ENCODE results near the gene EEF2.
A peak's percentile ranks its signal among the peaks of the same experiment; 100 is the strongest.

The EEF2 gene

DNA sequence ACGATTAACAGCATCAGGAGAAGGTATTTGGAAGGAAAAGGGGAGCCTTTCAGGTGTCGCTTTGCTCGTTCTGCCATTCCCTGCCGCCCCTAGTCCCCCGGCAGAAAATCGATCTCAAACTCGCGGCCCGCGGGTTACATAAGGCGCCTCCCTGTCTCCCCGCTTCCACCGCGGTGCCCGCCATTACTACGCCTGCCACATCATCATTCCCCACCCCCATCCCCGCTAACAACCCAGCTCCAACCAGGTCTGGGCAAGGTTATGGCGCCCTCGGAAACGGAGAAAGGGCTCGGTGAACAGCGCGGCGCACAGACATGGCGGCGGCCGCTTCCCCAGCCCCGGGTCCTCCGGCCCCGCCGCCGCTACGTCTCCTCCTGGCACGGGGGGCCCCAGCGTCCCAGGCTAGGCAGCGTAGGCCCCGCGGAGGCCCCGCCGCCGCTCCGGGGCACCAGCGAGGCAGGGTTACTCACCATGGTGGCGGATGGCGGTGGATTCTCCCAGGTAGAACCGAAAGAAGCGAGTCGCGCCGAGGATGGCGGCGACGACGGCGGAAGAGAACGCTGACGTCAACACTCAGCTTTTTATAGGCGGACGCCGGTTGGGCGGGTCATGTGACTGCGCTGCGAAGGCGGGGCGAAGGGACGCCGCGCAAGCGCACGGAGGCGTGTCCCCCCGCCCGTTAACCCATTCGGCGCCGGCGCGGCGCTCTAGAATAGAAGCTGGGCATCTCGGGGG is at the start of gene EEF2:
EEF2 (minus strand) TSS at position 556 of the 735 bp plus-strand sequence; CDS start at position 473, 83 bp downstream.
- DNase-seq (ENCODE audit: low read depth), result peak; percentile 90

DNA sequence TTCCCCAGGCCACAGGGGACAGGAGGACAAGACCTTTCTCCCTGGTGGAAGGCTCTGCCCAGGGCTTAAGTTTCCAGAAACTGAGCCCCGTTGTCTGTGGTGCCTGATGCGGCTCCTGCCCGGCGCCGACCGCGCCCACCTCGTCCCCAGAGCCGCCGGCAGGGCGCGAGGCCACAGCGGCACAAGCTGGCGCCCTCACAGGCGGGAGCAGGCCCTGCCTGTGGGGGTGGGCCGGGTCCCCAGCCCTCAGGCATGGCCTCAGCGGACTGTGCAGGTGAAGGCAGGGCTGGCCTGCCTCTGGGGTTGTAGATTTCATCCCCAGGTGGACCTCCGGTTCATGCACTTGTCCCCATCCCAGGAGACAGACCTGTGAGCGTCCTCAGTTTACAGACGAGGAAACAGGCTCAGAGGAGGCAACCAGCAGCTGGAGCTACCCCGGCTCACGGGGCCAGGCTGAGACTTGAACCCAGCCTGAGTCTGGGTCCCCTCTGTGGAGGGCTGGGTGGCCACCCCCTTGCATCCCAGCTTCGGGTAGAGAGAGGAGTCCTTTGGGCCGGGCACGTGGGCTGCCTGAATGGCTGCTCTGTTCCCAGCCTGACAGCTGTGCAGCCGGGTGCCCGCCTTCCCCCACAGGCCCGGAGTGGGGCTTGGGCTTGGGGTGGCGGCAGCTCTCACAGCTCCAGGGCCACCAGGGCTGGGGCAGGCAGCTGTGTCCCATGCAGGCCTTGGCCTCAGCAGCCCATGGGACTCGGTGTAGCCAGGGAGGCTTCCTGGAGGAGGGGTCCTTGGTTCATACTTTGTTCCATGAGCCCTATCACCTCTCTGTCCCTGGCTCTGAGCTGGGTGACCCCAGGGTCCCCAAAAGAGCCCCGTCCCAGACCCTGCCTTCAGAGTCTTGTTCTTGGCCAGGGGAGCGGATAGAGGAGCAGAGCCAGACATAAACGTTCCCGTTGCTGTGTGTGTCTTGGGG is 49.1 kb upstream of the EEF2 start:
- no peak for DNase-seq (ENCODE audit: low read depth)

GRCh38 chr19:4033028-4033956 is 48.0 kb upstream of the EEF2 start:
- DNase-seq (ENCODE audit: low read depth), result no peak

DNA sequence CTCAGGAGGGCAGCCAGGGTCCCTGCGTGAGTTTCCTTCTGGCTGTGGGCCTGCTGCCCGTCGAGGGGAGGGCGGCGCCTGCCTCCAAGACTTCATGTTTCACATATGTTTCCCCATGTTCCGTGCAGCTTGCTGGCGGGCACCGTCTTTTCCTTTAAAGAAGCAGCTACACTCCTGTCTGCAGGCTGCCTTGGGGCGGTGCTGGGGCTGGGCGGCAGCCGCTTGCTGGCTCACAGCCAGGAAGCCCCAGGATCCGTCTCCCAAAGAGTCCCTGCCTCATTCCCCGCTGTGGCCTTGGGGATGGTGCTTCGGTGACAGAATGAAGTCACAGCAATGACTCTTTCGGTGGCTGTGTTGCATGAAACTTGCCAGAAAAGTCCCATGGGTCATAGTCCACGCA is 47.2 kb upstream of the EEF2 start:
- DNase-seq (ENCODE audit: low read depth), result no peak

DNA sequence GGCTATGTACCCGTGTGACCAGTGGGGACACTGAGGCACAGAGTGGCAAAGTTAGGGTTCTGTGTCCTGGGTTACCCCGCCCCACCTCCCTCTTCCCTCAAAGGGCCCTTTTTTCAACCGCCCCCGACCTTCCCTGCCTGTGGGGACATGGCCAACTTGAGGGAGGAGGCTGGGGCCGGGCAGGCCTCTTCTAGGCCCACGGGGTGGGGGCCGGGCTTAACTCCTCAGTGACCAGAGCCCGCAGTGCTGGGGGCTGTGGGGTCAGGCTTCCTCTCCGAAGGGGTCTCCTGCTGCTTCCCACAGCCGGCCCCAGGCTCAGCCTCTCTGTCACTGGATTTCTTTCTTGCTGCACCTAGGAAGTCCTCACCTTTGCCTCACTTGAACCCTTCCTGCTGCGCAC is 46.2 kb upstream of the EEF2 start:
- no peak for DNase-seq (ENCODE audit: low read depth)

DNA sequence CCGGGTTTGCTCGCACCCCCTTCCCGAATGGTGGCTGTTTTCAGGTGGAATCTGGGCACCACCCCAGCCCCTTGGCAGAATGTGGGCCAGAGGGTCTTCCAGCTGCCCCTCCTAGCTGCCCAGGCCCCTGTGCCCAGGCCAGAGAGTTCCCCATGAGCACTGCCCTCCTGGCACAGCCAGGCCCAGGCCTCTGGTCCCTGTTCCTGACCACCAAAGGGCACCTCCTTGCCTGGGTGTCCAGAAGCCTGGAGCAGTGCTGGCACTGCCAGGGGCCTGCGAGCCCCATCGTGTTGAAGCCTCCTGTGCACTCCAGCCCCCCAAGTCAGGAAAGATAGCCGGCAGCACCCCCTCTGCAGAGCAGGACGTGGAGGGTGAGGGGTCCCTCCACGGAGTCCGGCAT is 45.7 kb upstream of the EEF2 start:
- no peak for DNase-seq (ENCODE audit: low read depth)

- DNase-seq (ENCODE audit: low read depth), result no peak
Measured at GRCh38 chr19:4030552-4030951, 45.3 kb upstream of the EEF2 start.

- no peak for DNase-seq (ENCODE audit: low read depth)
Measured at GRCh38 chr19:4029247-4029614, 44.0 kb upstream of the EEF2 start.

DNA sequence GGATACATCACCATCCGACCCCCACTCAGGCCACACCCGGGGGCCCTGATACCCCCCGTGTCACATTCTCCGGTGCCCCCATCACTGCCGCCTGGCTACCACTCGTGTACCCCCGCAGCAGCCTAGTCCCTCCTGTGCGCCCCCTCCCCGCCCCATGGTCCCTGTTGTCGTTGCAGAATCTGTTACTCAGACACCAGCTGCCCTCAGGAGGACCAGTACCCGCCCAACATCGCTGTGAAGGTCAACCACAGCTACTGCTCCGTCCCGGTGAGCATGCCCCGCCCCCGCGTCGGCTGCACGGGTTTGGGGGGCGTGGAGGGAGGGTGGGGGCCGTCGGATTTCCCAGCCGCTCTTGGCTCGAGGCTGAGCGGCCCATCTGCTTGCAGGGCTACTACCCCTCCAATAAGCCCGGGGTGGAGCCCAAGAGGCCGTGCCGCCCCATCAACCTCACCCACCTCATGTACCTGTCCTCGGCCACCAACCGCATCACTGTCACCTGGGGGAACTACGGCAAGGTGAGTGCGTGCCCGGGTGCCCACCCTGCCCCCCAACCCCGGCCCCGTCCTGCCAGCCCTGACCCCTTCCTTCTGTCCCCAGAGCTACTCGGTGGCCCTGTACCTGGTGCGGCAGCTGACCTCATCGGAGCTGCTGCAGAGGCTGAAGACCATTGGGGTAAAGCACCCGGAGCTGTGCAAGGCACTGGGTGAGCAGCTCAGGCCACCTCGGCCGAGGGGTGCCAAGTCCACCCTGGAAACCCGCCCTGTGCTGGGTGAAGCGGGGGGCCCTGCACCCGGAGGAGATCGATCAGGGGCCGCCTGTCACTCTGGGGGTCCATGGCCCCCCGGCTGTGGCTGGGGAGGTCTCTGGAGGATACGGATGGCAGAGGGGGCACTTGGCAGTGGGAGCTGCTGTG is 43.3 kb upstream of the EEF2 start:
- no peak for DNase-seq (ENCODE audit: low read depth)

DNA sequence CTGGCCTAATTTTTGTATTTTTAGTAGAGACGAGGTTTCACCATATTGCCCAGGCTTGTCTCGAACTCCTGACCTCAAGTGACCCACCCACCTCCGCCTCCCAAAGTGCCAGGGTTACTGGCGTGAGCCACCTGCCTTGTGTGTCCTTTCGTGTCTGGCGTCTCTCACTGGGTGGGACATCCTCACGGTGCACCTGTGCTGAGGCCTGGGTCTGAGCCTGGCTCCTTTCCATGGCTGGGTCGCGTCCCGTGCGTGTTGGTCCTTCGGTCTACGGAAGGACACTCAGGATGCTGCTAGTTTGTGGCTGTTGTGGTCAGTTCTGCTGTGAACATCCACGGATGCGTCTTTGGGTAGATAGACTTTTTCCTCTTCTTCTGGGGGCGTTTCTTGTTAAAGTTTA is 41.9 kb upstream of the EEF2 start:
- DNase-seq (ENCODE audit: low read depth), result no peak

- no peak for DNase-seq (ENCODE audit: low read depth)
Measured at GRCh38 chr19:4025317-4025716, 40.1 kb upstream of the EEF2 start.

- DNase-seq (ENCODE audit: low read depth), result no peak
Measured at GRCh38 chr19:4023600-4024398, 38.5 kb upstream of the EEF2 start.

DNA sequence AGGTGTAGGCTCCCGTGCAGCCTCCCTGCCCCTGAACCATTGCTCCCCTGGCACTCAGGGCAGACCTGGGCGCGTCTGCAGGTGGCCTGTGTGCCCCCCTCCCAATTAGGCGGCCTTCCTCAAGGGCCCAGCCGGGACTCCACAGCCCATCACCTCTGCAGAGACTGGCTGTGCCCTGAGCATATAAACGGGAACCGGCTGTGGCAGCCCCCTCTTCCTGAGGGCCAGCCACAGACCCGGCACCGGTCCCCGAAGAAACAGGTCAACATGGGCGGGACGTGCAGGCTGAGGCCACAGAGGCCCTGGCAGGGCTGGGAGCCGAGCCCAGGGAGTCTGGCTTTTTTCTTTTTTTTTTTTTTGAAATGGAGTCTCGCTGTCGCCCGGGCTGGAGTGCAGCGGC is 34.3 kb upstream of the EEF2 start:
- no peak for DNase-seq (ENCODE audit: low read depth)

DNA sequence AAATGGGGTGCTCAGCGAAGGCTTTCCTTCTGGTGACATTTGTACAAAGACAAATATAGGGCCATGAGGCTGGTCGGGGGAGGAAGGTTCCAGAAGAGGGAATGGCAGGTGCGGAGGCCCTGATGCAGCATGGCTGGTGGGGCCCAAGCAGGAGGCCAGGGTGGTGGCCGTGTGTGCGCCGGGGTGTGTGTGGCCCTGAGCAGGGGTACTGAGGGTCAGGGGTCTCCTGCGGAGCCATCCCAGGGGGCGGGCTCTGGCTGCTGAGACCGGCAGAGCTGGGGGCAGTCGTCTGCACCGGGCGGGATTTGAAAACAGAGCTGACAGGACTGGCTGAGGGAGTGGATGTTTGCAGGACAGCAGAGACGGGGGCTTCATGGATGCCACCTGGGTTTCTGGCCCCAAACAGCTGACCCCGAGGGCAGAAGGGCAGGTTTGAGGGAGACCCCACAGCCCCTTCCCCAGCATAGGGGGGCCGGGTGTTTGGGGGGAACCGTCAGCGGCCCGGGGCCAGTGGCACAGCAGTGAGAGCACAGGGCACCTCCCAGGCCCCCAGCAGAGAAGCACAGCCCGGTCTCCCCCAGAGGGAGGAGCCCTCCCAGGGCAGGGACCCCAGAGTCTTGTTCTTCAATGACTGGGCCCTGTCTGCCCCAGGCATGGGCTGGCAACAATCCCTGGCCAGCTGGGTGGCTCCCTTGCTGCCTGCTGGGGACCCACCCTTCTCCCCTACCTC is 33.7 kb upstream of the EEF2 start:
- DNase-seq (ENCODE audit: low read depth), result no peak

GRCh38 chr19:4018140-4018613 is 32.9 kb upstream of the EEF2 start:
- DNase-seq (ENCODE audit: low read depth), result no peak

DNA sequence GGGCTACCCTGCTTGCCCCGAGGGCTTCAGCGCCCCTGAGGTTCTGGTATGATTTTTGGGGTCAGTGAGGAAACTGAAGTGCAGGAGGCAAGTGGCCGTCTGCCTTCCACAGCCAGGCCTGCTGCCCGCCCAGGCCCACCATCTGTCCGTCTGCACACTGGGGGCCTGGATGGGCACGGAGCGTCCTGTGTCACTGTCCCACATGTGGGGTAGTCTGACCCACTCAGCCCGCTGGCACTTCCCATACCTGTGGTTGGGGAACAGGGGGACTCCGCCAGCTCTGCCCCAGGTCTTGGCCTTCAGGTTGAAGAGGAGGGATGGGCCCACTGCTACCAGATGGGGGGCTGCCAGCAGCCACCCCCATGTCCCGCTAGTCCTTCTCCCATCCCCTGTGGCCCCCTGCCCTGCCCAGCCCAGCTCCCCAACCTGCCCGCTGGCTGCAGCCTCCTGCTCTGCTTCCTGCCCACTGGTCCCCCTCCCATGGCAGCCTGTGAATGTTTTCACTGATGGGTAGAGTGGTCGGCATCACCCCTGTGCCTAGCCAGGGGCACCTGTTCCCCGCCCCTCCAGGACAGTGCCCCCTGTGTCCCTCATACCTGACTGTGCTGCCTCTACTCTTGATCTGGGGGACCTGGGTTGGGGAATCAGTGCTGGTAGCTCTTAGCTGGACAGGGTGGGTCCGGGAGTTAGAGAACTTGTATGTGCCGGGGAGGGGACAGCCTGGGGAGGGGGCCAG is 31.8 kb upstream of the EEF2 start:
- DNase-seq (ENCODE audit: low read depth), result no peak

GRCh38 chr19:4016486-4016885 is 31.2 kb upstream of the EEF2 start:
- no peak for DNase-seq (ENCODE audit: low read depth)

DNA sequence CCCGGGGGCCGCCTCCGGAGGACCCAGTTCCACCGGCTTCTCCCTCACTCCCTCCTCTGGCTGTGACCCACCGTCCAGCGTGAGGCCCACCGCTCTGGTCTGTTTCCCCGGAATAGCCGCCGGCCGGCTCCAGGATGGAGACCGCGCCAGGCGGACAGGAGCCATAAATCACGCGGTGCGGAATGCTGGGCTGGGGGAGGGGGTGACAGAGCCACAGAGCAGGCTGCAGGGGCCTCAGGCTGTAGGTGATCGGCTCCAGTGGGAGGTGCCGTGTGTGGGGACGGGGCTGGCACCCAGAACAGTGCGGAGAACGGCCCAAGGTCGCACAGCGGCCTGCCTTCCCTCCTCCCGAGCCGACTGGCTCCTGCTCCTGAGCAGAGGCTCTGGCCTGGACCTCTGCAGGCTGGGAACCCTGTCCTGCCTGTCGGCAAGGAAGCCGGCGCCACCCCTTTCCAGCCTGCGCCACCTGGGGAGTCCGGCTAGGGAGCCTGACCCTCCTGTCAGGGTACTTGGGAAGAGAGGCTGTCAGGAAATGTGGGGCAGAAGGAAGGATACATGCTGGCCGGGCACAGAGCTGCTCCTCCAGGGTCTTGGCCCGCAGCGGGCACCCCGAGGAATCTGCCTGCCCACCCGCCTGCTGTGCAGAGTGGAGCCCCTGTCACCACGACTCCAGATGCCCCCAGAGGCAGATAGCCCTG is 30.6 kb upstream of the EEF2 start:
- no peak for DNase-seq (ENCODE audit: low read depth)

All from fibroblast of gingiva (primary cell).